ENCODE data around the gene ADGB. TPM values are rescaled to one million over a fixed set of nuclear protein-coding genes. Genes with fewer than 3 reads are reported as not detected.

ADGB gene

GRCh38 chr6:146857980-146858347 is 259.2 kb downstream of the ADGB start:
- peaks cover 7% of the 10 kb centered on the region for H3K4me1 ChIP-seq (ENCODE audit: control insufficient read depth, insufficient read depth, low read length)
- H3K9ac ChIP-seq (ENCODE audit: low read depth, low read length): peak overlapping the region; percentile 69
- H3K27me3 ChIP-seq (ENCODE audit: control insufficient read depth, insufficient read depth, low read length): no peaks in the 10 kb centered on the region
- H3K36me3 ChIP-seq (ENCODE audit: insufficient read depth, low read length): no peaks in the 10 kb centered on the region
- peak overlapping the region; percentile 60 for H3K4me3 ChIP-seq (ENCODE audit: low read length)
- H3K4me2 ChIP-seq (ENCODE audit: low read length): peak overlapping the region; percentile 75
- no peaks in the 10 kb centered on the region for H3K9me3 ChIP-seq (replicated peaks; ENCODE audit: low read length)

GRCh38 chr6:146859206-146859605 is 260.4 kb downstream of the ADGB start:
- Histone ChIP-seq H3K27me3 (ENCODE audit: control insufficient read depth, insufficient read depth, low read length) (no peaks in the 10 kb centered on the region), H3K9ac (ENCODE audit: low read depth, low read length) (no peak overlapping the region), H3K4me1 (ENCODE audit: control insufficient read depth, insufficient read depth, low read length) (peaks cover 7% of the 10 kb centered on the region), H3K36me3 (ENCODE audit: insufficient read depth, low read length) (no peaks in the 10 kb centered on the region), H3K4me2 (ENCODE audit: low read length) (no peak overlapping the region), H3K9me3 (replicated peaks; ENCODE audit: low read length) (no peaks in the 10 kb centered on the region), H3K4me3 (ENCODE audit: low read length) (no peak overlapping the region)

- Histone ChIP-seq H3K4me1 (ENCODE audit: control insufficient read depth, insufficient read depth, low read length) (peaks cover 7% of the 10 kb centered on the region), H3K27me3 (ENCODE audit: control insufficient read depth, insufficient read depth, low read length) (no peaks in the 10 kb centered on the region), H3K4me2 (ENCODE audit: low read length) (no peak overlapping the region), H3K9me3 (replicated peaks; ENCODE audit: low read length) (no peaks in the 10 kb centered on the region), H3K9ac (ENCODE audit: low read depth, low read length) (no peak overlapping the region), H3K4me3 (ENCODE audit: low read length) (no peak overlapping the region), H3K36me3 (ENCODE audit: insufficient read depth, low read length) (no peaks in the 10 kb centered on the region)
Observed at GRCh38 chr6:146859795-146860495, 261.2 kb downstream of the ADGB start.

GRCh38 chr6:146860583-146860982 is 261.8 kb downstream of the ADGB start:
- Histone ChIP-seq H3K4me1 (ENCODE audit: control insufficient read depth, insufficient read depth, low read length) (peaks cover 7% of the 10 kb centered on the region), H3K9ac (ENCODE audit: low read depth, low read length) (no peak overlapping the region), H3K9me3 (replicated peaks; ENCODE audit: low read length) (no peaks in the 10 kb centered on the region), H3K4me2 (ENCODE audit: low read length) (no peak overlapping the region), H3K27me3 (ENCODE audit: control insufficient read depth, insufficient read depth, low read length) (no peaks in the 10 kb centered on the region), H3K4me3 (ENCODE audit: low read length) (no peak overlapping the region), H3K36me3 (ENCODE audit: insufficient read depth, low read length) (no peaks in the 10 kb centered on the region)

- Histone ChIP-seq H3K4me3 (ENCODE audit: low read length) (no peak overlapping the region), H3K9ac (ENCODE audit: low read depth, low read length) (no peak overlapping the region), H3K27me3 (ENCODE audit: control insufficient read depth, insufficient read depth, low read length) (no peaks in the 10 kb centered on the region), H3K4me2 (ENCODE audit: low read length) (no peak overlapping the region), H3K4me1 (ENCODE audit: control insufficient read depth, insufficient read depth, low read length) (peaks cover 7% of the 10 kb centered on the region), H3K36me3 (ENCODE audit: insufficient read depth, low read length) (no peaks in the 10 kb centered on the region), H3K9me3 (replicated peaks; ENCODE audit: low read length) (no peaks in the 10 kb centered on the region)
Observed at GRCh38 chr6:146861029-146861563, 262.3 kb downstream of the ADGB start.

- no peak overlapping the region for H3K4me2 ChIP-seq (ENCODE audit: low read length)
- H3K27me3 ChIP-seq (ENCODE audit: control insufficient read depth, insufficient read depth, low read length): no peaks in the 10 kb centered on the region
- no peak overlapping the region for H3K9ac ChIP-seq (ENCODE audit: low read depth, low read length)
- H3K4me3 ChIP-seq (ENCODE audit: low read length): no peak overlapping the region
- H3K36me3 ChIP-seq (ENCODE audit: insufficient read depth, low read length): no peaks in the 10 kb centered on the region
- H3K9me3 ChIP-seq (replicated peaks; ENCODE audit: low read length): no peaks in the 10 kb centered on the region
- H3K4me1 ChIP-seq (ENCODE audit: control insufficient read depth, insufficient read depth, low read length): peaks cover 7% of the 10 kb centered on the region
Observed at GRCh38 chr6:146861716-146862115, 262.9 kb downstream of the ADGB start.

- Histone ChIP-seq H3K9ac (ENCODE audit: low read depth, low read length) (no peak overlapping the region), H3K36me3 (ENCODE audit: insufficient read depth, low read length) (no peaks in the 10 kb centered on the region)
Observed at GRCh38 chr6:146862508-146862919, 263.7 kb downstream of the ADGB start.

GRCh38 chr6:146864300-146864699 is 265.5 kb downstream of the ADGB start:
- no peaks in the 10 kb centered on the region for H3K9me3 ChIP-seq (replicated peaks; ENCODE audit: low read length)

More at GRCh38 chr6:146862508-146862919, 263.7 kb downstream of the ADGB start:
- Histone ChIP-seq H3K27me3 (ENCODE audit: control insufficient read depth, insufficient read depth, low read length) (no peaks in the 10 kb centered on the region), H3K4me1 (ENCODE audit: control insufficient read depth, insufficient read depth, low read length) (peaks cover 7% of the 10 kb centered on the region), H3K4me2 (ENCODE audit: low read length) (no peak overlapping the region), H3K9me3 (replicated peaks; ENCODE audit: low read length) (no peaks in the 10 kb centered on the region), H3K4me3 (ENCODE audit: low read length) (no peak overlapping the region)

GRCh38 chr6:146864885-146865284 is 266.1 kb downstream of the ADGB start:
- Histone ChIP-seq H3K4me2 (ENCODE audit: low read length) (no peak overlapping the region), H3K9ac (ENCODE audit: low read depth, low read length) (no peak overlapping the region), H3K4me3 (ENCODE audit: low read length) (no peak overlapping the region), H3K4me1 (ENCODE audit: control insufficient read depth, insufficient read depth, low read length) (no peaks in the 10 kb centered on the region), H3K27me3 (ENCODE audit: control insufficient read depth, insufficient read depth, low read length) (no peaks in the 10 kb centered on the region), H3K9me3 (replicated peaks; ENCODE audit: low read length) (no peaks in the 10 kb centered on the region), H3K36me3 (ENCODE audit: insufficient read depth, low read length) (no peaks in the 10 kb centered on the region)

More at GRCh38 chr6:146864300-146864699, 265.5 kb downstream of the ADGB start:
- Histone ChIP-seq H3K4me1 (ENCODE audit: control insufficient read depth, insufficient read depth, low read length) (no peaks in the 10 kb centered on the region), H3K9ac (ENCODE audit: low read depth, low read length) (no peak overlapping the region), H3K27me3 (ENCODE audit: control insufficient read depth, insufficient read depth, low read length) (no peaks in the 10 kb centered on the region), H3K36me3 (ENCODE audit: insufficient read depth, low read length) (no peaks in the 10 kb centered on the region), H3K4me2 (ENCODE audit: low read length) (no peak overlapping the region), H3K4me3 (ENCODE audit: low read length) (no peak overlapping the region)

Small RNA genes within 50 kb of the gene (small RNA-seq; reads per million reads assigned to genes)
- not detected for gene RNU6-906P

All from skeletal muscle satellite cell (primary cell).